HUDEP-2 (cell line): Measurements from ENCODE around the gene NUP35.
"Not testable (repeated sequence)": the region's sequence is repeated elsewhere in the genome, so short reads cannot be mapped to it uniquely, and the experiment has no call there.

ENCODE experiments used
- DNase-seq, 76 experiments: peaks; one replicate each; lab custom pipeline; 2025; ENCODE audit not compliant: unreplicated experiment in 76 of 76; lab: John Stamatoyannopoulos, UW

The NUP35 gene

DNA sequence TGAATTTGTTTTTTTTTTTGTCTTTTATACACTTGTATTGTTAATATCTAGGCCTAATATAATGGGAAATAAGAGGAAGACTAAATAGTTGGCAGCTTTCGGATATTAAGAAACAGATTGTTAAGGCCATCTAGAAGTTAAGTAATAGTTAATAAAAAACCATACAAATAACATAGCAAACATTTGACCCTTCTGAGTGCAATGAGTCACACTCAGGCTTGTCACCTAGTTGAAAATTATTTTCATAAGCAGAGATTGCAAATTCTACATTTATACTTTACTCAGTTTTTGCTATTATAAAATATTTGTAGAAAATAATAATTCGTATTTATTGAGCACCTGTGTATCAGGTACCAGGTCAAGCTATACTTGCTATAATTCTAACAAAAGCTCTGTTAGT, 2.4 kb downstream of the NUP35 start:
- DNase-seq: no peak

DNA sequence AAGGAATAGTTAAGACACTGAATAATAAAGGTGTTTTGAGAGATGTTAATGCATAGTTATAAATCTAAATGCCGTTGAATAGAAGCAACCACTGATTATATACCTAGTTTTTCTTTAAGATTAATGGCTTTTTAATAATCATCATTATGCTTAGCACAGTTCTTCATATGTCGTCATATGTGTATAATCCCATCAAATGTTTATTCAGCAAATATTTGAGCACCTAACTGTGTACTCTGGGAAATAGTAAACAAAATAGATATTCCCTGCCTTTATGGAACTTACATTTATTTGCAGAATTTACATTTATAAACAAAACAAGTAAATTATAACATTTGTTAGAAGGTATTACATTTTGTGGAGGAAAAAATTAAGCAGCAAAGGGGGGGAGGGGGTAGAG, 9.8 kb downstream of the NUP35 start:
- no peak for DNase-seq

DNA sequence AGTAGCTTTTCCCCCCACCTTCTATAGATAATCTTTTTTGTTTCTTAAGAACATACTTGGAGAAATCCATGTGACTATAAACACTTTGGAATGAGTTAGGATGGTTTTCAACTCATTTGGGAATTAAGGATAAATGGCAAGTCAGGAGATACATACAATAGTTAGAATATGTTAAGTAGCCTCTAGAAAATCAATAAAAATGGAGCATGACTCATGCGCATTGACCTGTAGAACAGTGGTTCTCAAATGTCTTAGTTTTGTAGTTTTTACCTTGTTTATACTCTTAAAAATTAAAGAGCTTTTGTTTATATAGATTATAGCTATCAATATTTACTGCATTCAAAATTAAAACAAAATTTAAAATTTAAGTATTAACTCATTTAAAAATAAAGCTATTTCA, 24.7 kb downstream of the NUP35 start:
- DNase-seq: no peak

DNA sequence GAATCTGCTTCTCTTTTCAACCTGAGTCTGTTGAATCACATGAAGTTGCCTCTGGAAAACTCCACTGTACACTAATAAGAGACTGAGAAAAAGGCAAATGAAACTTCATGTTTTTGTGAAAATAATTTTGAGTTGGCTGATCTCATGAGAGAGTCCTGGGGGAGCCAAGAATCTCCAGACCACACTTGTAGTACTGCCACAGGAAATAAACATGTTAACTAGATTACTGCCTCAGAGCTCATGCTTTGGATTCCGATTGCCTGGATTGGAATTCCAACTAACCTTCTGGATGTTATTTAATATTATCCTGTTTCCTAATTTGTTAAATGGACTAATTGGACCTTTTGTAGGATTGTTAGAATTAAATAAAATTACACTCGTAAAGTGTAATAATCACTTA, 25.2 kb downstream of the NUP35 start:
- DNase-seq: no peak

DNA sequence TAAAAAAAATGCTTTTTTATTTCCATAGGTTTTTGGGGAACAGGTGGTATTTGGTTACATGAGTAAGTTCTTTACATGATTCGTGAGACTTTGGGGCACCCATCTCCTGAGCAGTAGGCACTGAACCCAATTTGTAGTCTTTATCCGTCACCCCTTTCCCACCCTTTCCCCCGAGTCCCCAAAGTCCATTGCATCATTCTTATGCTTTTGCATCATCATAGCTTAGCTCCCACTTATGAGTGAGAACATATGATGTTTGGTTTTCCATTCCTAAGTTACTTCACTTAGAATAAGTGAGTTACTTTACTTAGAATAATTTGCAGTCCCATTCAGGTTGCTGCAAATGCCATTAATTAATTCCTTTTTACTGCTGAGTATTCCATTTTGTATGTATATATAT, 28.0 kb downstream of the NUP35 start:
- not testable (repeated sequence) for DNase-seq

DNA sequence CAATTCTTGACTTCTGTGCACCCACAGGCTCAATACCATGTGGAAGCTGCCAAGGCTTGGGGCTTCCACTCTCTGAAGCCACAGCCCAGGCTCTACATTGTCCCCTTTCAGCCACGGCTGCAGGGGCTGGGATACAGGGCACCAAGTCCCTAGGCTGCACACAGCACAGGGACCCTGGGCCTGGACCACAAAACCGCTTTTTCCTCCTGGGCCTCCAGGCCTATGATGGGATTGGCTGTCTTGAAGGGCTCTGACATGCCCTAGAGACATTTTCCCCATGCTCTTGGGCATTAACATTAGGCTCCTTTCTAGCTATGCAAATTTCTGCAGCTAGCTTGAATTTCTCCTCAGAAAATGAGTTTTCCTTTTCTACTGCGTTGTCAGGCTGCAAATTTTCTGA, 29.7 kb downstream of the NUP35 start:
- no peak for DNase-seq

DNA sequence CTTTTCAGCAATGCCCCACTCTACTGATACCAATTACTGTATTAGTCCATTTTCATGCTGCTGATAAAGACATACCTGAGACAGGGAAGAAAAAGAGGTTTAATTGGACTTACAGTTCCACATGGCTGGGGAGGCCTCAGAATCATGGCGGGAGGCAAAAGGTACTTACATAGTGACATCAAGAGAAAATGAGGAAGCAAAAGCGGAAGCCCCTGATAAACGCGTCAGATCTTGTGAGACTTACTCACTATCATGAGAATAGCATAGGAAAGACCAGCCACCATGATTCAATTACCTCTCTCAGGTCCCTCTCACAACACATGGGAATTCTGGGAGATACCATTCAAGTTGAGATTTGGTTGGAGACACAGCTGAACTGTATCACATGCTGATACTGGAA, 30.5 kb downstream of the NUP35 start:
- not testable (repeated sequence) for DNase-seq

DNA sequence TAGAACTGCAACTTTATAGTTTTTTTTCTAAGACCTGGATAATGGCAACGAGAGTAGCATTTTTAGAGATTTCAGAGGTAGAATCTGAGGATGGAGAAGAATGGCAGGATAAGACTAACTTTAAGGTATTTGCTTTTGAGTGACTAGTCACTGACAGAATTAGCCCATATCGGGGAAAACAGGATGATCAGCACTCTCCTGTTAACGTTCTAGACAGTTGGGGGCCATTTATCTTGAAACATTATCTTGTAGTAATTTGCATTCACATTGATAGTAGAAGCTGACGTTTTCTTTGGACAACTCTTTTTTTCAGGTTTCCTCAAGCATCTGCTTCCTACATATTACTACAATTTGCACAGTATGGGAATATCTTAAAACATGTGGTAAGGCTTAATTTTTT, 32.9 kb downstream of the NUP35 start:
- no peak for DNase-seq

DNA sequence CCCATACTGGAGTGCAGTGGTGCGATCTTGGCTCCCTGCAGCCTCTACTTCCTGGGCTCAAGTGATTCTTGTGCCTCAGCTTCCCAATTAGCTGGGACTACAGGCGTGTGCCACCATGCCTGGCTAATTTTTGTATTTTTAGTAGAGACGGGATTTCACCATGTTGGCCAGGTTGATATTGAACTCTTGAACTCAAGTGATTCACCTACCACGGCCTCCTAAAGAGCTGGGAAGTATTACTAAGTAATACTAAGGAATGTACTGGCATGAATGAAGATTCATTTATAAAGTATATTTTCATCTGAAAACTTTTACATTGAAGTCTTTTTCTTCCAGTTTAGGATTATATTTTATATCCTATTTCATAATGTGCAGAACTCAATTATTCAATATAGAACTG, 38.1 kb downstream of the NUP35 start:
- no peak for DNase-seq

DNA sequence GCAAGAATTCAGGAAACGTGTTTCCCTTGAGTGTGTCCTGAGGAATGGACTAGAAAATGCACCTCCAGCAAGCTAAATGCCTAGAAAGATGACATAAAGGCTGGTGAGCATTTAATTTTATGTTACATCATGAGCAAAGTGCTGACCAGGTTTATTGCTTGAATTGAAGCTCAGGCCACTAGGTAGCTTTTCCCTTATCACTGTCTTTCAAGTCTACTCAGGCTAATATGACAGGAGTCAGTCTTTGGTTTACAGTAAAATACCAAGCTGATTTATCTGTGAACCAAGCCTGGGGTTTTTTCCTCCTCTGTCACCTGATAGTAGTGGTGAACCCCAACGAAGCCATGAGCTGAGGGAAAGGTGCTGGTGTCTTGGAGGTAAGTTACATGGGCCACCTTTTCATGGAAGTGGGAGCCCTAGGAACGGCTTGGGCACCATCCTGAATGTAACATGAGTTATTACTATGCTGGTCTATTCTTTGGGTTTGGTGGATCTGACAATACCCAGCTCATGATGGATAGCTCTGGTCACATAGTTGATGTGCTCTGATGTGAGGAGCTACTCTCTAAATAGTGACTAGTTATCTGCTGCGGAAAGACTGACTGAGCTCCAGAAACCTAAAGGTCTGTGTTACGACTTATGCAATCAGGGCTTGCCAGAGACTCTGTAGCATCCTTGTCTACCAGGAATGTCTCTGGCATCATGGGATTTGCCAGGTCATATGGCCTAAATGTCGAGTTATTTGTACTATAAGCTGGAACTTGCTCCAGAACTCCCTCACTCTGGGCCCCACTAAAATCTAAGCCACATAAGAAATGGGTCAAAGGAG, 39.8 kb downstream of the NUP35 start:
- DNase-seq: peak in 1 of 76 experiments; percentile 12

DNA sequence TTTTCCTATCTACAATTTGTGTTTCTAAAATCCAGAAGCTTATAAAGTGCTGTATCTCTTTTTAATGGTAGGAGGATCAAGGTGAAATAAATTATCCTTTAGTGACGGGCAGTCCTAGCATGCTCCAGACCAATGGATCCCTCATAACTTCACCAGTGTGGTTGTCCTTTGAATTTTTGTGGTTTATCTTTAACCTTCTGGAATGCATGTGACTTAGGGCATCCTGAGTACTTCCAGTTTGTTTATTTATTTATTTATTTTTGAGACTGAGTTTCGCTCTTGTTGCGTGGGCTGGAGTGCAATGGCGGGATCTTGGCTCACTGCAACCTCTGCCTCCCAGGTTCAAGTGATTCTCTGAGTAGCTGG, 40.4 kb downstream of the NUP35 start:
- no peak for DNase-seq

DNA sequence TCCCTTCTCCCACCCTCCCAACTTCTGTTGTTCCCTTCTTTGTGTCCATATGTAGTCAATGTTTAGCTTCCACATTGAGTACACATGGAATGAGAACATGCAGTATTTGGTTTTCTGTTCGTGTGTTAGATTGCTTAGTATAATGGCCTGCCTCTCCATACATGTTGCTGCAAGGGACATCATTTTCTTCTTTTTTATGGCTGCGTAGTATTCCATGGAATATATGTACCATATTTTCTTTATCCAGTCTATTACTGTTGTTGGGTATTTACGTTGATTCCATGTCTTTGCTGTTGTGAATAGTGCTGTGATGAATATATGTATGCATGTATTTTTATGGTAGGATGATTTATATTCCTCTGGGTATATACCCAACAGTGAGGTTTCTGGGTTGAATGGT, 42.0 kb downstream of the NUP35 start:
- DNase-seq: no peak

DNA sequence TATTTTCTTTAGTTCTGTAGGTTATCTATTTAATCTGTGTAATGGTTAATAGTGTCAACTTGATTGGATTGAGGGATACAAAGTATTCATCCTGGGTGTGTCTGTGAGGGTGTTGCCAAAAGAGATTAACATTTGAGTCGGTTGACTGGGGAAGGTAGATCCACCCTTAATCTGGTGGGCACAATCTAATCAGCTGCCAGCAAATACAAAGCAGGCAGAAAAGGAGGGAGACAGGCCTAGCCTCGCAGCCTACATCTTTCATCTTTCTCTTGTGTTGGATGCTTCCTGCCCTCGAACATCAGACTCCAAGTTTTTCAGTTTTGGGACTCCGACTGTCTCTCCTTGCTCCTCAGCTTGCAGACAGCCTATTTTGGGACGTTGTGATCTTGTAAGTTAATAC, 42.7 kb downstream of the NUP35 start:
- peak in 44 of 76 experiments; percentile 4 to 70 (median 22) for DNase-seq

DNA sequence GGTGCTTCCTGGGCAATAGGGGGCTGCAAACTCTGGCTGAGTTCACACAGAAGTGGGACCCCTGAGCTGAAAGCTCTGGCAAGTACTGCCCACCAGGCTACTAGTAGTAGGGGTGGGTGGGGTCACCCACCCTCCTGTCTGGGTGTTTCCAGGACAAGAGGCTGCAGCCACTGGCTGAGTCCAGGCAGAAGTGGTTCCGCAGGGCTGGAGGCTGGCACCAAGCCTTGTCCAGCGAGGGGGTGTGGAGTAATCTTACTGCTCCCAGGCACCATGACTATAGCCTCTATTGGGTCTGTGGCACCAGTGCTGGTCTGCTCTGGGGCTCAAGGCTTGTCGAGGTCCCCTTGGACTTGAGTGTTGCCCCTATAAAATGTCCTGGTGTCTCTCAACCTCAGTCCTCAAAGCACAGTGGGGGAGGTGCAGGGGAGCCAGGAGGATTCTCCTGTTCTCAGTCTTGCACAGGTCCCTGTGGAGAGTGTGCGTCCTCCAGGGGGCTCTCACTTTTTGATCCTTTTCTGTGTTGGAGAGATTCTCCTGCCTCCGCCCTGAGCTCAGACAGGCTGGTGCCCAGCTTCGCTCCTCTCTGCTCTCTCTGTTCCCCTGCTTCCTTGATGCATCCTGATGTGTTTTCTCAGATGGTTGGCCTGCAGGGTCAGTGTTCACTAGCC, 48.1 kb downstream of the NUP35 start:
- DNase-seq: no peak

DNA sequence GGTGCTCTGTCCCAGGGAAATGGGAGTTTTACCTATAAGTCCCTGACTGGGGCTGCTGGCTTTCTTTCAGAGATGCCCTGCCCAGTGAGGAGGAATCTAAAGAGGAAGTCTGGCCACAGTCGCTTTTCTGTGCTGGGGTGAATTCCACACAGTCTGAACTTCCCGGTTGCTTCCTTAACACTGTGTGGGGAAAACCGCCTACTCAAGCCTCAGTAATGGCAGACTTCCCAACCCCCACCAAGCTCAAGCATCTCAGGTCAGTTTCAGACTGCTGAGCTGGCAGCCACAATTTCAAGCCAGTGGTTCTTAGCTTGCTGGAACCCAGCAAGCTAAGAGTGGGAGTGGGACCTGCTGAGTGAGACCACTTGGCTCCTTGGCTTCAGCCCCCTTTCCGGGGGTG, 54.9 kb downstream of the NUP35 start:
- no peak for DNase-seq

DNA sequence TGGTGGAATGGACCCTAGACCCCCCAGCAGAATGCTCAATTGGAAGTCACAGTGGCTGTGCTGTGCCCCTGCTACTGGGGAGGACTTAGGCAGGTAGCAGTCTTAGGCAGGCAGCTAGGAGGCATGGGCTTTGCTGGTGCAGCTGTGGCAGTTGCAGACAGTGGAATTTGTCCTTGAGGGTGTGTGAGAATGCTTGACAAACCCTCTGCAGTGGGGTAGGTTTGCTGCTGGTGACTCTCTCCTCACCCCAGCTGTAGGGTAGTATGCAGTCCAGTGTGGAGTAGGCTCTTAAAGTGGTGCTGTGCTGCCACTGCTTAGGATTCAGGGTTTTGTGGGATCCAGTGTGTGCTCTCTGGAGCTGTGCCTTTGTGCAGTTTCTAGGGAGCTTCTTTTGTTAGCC, 61.3 kb downstream of the NUP35 start:
- peak in 1 of 76 experiments; percentile 5 for DNase-seq

DNA sequence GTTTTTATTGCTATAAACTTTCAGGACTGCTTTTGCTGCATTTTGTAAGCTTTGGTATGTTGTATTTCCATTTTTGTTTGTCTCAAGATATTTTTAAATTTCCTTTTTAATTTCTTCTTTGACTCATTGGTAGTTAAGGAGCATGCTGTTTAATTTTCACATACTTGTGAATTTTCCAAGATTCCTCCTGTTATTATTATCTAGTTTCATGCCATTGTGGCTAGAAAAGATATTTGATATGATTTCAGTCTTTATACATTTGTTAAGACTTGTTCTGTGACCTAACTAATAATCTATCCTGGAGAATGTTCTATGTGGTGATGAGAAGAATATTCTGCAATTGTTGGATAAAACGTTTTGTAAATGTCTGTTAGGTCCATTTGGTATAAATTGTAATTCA, 62.1 kb downstream of the NUP35 start:
- DNase-seq: no peak

DNA sequence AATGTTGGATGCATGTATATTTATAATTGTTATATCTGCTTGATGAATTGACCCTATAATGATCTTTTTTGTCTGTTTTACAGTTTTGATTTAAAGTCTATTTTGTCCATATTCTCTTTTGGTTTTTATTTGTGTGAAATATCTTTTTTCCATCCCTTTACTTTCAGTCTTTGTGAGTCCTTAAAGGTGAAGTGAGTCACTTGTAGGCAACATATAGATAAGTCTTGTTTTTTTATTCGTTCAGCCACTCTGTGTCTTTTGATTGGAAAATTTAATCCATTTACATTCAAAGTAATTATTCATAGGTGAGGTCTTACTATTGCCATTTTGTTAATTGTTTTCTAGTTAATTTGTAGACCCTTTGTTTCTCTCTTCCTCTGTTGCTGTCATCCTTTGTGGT, 62.5 kb downstream of the NUP35 start:
- no peak for DNase-seq

DNA sequence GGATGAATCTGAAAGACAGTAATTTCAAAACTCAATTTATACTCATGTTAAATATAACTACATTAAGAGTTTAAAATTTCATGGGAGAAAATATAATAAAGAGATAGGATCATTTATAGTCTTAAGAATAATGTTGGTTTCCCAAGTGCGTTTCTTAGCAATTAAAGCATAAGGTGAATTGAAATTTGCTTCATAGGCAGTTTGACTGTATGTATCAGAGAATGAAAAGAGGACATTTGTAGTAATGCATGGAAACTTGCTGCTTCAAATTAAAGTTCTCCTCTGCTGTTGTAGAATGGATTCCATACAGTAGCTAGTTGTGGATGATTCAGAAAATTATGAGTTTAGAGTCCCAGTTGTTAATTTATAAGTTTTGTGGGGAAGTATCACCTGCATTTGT, 68.1 kb downstream of the NUP35 start:
- DNase-seq: no peak

DNA sequence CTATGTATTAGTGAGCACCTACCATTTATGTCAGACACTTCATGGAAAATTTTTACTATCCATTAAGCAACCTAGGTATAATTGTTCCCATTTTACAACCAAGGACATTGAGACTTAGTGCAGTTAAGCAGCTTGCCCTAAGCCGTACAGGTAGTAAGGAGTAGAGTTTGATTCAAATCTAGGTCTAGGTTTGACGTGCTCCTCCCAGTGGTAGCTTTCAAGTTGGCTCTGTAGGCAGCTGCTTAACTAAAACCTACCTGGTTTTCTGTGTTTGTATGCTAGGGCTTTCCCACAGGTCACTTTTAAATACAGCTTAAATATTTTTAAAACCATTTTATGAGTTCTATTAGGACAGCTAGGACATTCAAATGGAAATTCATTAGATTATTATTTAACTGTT, 69.7 kb downstream of the NUP35 start:
- no peak for DNase-seq

DNA sequence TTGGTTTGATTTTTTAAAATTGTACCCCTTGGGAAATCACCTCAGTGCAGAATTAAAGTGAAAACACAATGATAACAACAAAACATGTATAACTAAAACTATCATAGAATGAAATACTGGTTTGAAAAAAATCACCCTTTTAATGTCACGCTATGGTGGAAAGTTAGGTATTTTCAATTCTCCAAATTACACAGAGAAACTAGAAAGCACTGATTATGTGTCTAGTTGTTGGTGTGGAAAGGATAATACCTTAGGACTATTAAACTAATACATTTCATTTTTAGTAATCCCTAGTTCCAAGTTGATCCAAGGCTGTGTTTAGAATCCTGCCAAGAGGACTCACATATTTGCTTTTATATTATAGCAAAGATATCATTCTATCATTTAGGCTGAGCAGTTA, 71.2 kb downstream of the NUP35 start:
- no peak for DNase-seq

DNA sequence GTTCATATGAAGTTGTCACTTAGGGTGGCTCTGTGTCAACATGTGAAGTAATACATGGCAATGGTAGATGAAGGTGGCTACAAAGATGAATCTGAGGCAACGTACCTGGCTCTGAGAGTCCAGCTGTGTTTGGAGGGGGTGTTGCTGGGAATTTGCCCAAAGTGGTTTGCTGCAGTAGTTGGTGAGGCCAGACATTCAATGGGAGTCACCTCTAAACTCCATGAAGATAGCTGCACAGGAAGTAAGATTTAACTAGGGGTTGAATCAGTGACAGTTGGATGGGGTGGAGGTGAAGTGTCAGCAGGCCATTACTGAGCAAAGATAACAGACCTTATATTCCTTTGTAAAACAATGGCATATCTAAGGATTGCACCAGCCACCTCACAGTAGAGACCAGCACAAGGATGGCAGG, 71.8 kb downstream of the NUP35 start:
- peak in 15 of 76 experiments; percentile 1 to 59 (median 21) for DNase-seq
